Measurements from ENCODE around the gene USP17L13. TPM values are rescaled to one million over a fixed set of nuclear protein-coding genes. Genes with fewer than 3 reads are reported as not detected.
"Not testable (repeated sequence)": the region's sequence is repeated elsewhere in the genome, so short reads cannot be mapped to it uniquely, and the experiment has no call there.

USP17L13 gene
- polyA plus RNA-seq, 3 donors, result not detected

DNA sequence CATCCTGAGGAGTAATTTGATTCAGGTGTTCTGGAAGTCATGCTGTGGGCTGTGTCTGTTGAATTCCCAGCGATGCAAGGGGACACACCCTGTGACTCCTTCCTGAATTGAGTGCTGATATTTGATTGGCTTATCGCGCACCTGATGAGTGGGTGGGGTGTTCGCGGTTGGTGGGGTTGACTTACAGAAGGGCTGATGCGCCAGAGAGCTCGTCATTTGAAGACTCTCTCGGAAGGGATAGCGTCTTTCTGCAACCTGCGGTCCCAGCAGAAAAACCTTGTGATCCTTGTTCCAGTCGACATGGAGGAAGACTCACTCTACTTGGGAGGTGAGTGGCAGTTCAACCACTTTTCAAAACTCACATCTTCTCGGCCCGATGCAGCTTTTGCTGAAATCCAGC lies 37.9 kb downstream of the USP17L13 start, which contains the start of gene USP17L21:
USP17L21 (plus strand) TSS at position 301 of the 400 bp plus-strand sequence; CDS start at position 301, 0 bp downstream.
- H3K27ac ChIP-seq (ENCODE audit: low read depth in 1 of 2, low read length in 2 of 2); H3K9me3 ChIP-seq (replicated peaks in 1 of 2; ENCODE audit: control insufficient read depth in 1 of 2, insufficient read depth in 1 of 2, low read length in 2 of 2); H3K27ac Mint-ChIP-seq; H3K4me1 Mint-ChIP-seq; H3K36me3 ChIP-seq (replicated peaks in 1 of 2; ENCODE audit: control insufficient read depth in 1 of 2, insufficient read depth in 2 of 2, low read length in 2 of 2); H3K36me3 Mint-ChIP-seq; H3K27me3 ChIP-seq (ENCODE audit: control insufficient read depth in 2 of 2, insufficient read depth in 2 of 2, low read length in 2 of 2); H4K20me1 ChIP-seq (ENCODE audit: insufficient read depth, low read length); H3K9ac ChIP-seq (ENCODE audit: insufficient read depth, low read length, poor library complexity, severe bottlenecking); H3K4me1 ChIP-seq (ENCODE audit: control insufficient read depth in 1 of 2, insufficient read depth in 2 of 2, low read length in 2 of 2); H3K4me2 ChIP-seq (replicated peaks; ENCODE audit: extremely low read depth, low read length, poor library complexity, severe bottlenecking); H3K4me3 ChIP-seq (replicated peaks in 1 of 3; ENCODE audit: low read depth in 2 of 3, low read length in 3 of 3); DNase-seq; H3K9me3 Mint-ChIP-seq; H2AFZ ChIP-seq (ENCODE audit: insufficient read depth, low read depth, low read length, poor library complexity, severe bottlenecking); H3K79me2 ChIP-seq (ENCODE audit: insufficient read depth, low read length); H3K4me3 Mint-ChIP-seq; H3K27me3 Mint-ChIP-seq (ENCODE audit: low read depth in 3 of 3); intact Hi-C loops (cut with micrococcal nuclease): not testable (repeated sequence)
- no CpG with 5 or more reads among the region's 13 CpGs for WGBS (ENCODE audit: insufficient coverage)

DNA sequence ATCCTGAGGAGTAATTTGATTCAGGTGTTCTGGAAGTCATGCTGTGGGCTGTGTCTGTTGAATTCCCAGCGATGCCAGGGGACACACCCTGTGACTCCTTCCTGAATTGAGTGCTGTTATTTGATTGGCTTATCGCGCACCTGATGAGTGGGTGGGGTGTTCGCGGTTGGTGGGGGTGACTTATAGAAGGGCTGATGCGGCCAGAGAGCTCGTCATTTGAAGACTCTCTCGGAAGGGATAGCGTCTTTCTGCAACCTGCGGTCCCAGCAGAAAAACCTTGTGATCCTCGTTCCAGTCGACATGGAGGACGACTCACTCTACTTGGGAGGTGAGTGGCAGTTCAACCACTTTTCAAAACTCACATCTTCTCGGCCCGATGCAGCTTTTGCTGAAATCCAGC lies 42.6 kb downstream of the USP17L13 start, which contains the start of gene USP17L22:
USP17L22 (plus strand) TSS at position 301 of the 400 bp plus-strand sequence; CDS start at position 301, 0 bp downstream.
- H3K27ac Mint-ChIP-seq; H3K4me3 ChIP-seq (replicated peaks in 1 of 3; ENCODE audit: low read depth in 2 of 3, low read length in 3 of 3); H3K27ac ChIP-seq (ENCODE audit: low read depth in 1 of 2, low read length in 2 of 2); H3K27me3 ChIP-seq (ENCODE audit: control insufficient read depth in 2 of 2, insufficient read depth in 2 of 2, low read length in 2 of 2); intact Hi-C loops (cut with micrococcal nuclease); H3K9ac ChIP-seq (ENCODE audit: insufficient read depth, low read length, poor library complexity, severe bottlenecking); H3K9me3 ChIP-seq (replicated peaks in 1 of 2; ENCODE audit: control insufficient read depth in 1 of 2, insufficient read depth in 1 of 2, low read length in 2 of 2); H3K27me3 Mint-ChIP-seq (ENCODE audit: low read depth in 3 of 3); H3K4me1 Mint-ChIP-seq; H3K9me3 Mint-ChIP-seq; H3K36me3 Mint-ChIP-seq; H3K4me2 ChIP-seq (replicated peaks; ENCODE audit: extremely low read depth, low read length, poor library complexity, severe bottlenecking); H3K36me3 ChIP-seq (replicated peaks in 1 of 2; ENCODE audit: control insufficient read depth in 1 of 2, insufficient read depth in 2 of 2, low read length in 2 of 2); H3K4me3 Mint-ChIP-seq; H3K4me1 ChIP-seq (ENCODE audit: control insufficient read depth in 1 of 2, insufficient read depth in 2 of 2, low read length in 2 of 2); H2AFZ ChIP-seq (ENCODE audit: insufficient read depth, low read depth, low read length, poor library complexity, severe bottlenecking); DNase-seq; H3K79me2 ChIP-seq (ENCODE audit: insufficient read depth, low read length); H4K20me1 ChIP-seq (ENCODE audit: insufficient read depth, low read length): not testable (repeated sequence)
- no CpG with 5 or more reads among the region's 15 CpGs for WGBS (ENCODE audit: insufficient coverage)

DNA sequence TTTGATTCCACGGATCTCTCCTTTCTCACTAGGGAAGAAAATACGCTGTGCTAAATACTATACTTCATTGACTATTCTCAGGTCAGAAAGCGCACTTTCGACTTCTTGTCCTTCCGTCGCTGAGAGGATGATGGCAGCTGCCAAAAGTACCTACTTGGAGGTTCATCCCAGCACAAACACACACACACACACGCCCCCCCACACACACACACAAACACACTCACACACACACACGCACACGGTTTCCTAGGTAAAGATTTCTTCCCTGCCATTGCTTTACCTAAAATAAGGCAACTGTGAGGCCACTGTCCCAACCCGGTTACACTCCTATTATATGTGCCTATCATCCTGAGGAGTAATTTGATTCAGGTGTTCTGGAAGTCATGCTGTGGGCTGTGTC lies 47.0 kb downstream of the USP17L13 start:
- H3K27ac Mint-ChIP-seq; H3K36me3 ChIP-seq (replicated peaks in 1 of 2; ENCODE audit: control insufficient read depth in 1 of 2, insufficient read depth in 2 of 2, low read length in 2 of 2); H3K79me2 ChIP-seq (ENCODE audit: insufficient read depth, low read length); H3K27me3 ChIP-seq (ENCODE audit: control insufficient read depth in 2 of 2, insufficient read depth in 2 of 2, low read length in 2 of 2); H3K9me3 ChIP-seq (replicated peaks in 1 of 2; ENCODE audit: control insufficient read depth in 1 of 2, insufficient read depth in 1 of 2, low read length in 2 of 2); DNase-seq; H3K4me2 ChIP-seq (replicated peaks; ENCODE audit: extremely low read depth, low read length, poor library complexity, severe bottlenecking); H4K20me1 ChIP-seq (ENCODE audit: insufficient read depth, low read length); H2AFZ ChIP-seq (ENCODE audit: insufficient read depth, low read depth, low read length, poor library complexity, severe bottlenecking); H3K4me3 ChIP-seq (replicated peaks in 1 of 3; ENCODE audit: low read depth in 2 of 3, low read length in 3 of 3); H3K4me3 Mint-ChIP-seq; H3K9me3 Mint-ChIP-seq; H3K27me3 Mint-ChIP-seq (ENCODE audit: low read depth in 3 of 3); H3K36me3 Mint-ChIP-seq; intact Hi-C loops (cut with micrococcal nuclease); H3K4me1 ChIP-seq (ENCODE audit: control insufficient read depth in 1 of 2, insufficient read depth in 2 of 2, low read length in 2 of 2); H3K9ac ChIP-seq (ENCODE audit: insufficient read depth, low read length, poor library complexity, severe bottlenecking); H3K27ac ChIP-seq (ENCODE audit: low read depth in 1 of 2, low read length in 2 of 2); H3K4me1 Mint-ChIP-seq: not testable (repeated sequence)
- 75% methylated on average over 1 of the region's 10 CpGs for WGBS (ENCODE audit: insufficient coverage)

Other genes with a start within 250 kb of the USP17L13 start
- gene FAM90A26, start 54.5 kb upstream of the USP17L13 start, polyA plus RNA-seq, result not detected
- gene USP17L10, start 14.2 kb upstream of the USP17L13 start, polyA plus RNA-seq, result not detected
- not detected for gene USP17L11, start 9.5 kb upstream of the USP17L13 start, polyA plus RNA-seq
- gene USP17L12, start 4.7 kb upstream of the USP17L13 start, polyA plus RNA-seq, result not detected
- gene USP17L15, start 9.5 kb downstream of the USP17L13 start, polyA plus RNA-seq, result not detected
- not detected for gene USP17L17, start 19.0 kb downstream of the USP17L13 start, polyA plus RNA-seq
- not detected for gene USP17L18, start 23.7 kb downstream of the USP17L13 start, polyA plus RNA-seq
- gene USP17L19, start 28.5 kb downstream of the USP17L13 start, polyA plus RNA-seq, result not detected
- gene USP17L20, start 33.2 kb downstream of the USP17L13 start, polyA plus RNA-seq, result not detected
- gene USP17L21, start 38.0 kb downstream of the USP17L13 start, polyA plus RNA-seq, result not detected
- gene USP17L22, start 42.7 kb downstream of the USP17L13 start, polyA plus RNA-seq, result not detected
- not detected for gene USP17L24, start 100.3 kb downstream of the USP17L13 start, polyA plus RNA-seq
- not detected for gene USP17L25, start 105.0 kb downstream of the USP17L13 start, polyA plus RNA-seq
- not detected for gene USP17L26, start 109.8 kb downstream of the USP17L13 start, polyA plus RNA-seq
- gene USP17L5, start 114.5 kb downstream of the USP17L13 start, polyA plus RNA-seq, result not detected
- not detected for gene USP17L27, start 119.3 kb downstream of the USP17L13 start, polyA plus RNA-seq
- gene USP17L28, start 124.0 kb downstream of the USP17L13 start, polyA plus RNA-seq, result not detected
- gene USP17L29, start 128.7 kb downstream of the USP17L13 start, polyA plus RNA-seq, result not detected
- not detected for gene USP17L30, start 138.2 kb downstream of the USP17L13 start, polyA plus RNA-seq
- gene DEFB131A, start 219.5 kb downstream of the USP17L13 start, polyA plus RNA-seq, result not detected